ENCODE data around the gene LBH. TPM values are rescaled to one million over a fixed set of nuclear protein-coding genes. Genes with fewer than 3 reads are reported as not detected.

The LBH gene
- total and polyA plus RNA-seq, 2 experiments from 2014 or later: 17.5 to 30.3 TPM

- TF ChIP-seq, protein P1, sequence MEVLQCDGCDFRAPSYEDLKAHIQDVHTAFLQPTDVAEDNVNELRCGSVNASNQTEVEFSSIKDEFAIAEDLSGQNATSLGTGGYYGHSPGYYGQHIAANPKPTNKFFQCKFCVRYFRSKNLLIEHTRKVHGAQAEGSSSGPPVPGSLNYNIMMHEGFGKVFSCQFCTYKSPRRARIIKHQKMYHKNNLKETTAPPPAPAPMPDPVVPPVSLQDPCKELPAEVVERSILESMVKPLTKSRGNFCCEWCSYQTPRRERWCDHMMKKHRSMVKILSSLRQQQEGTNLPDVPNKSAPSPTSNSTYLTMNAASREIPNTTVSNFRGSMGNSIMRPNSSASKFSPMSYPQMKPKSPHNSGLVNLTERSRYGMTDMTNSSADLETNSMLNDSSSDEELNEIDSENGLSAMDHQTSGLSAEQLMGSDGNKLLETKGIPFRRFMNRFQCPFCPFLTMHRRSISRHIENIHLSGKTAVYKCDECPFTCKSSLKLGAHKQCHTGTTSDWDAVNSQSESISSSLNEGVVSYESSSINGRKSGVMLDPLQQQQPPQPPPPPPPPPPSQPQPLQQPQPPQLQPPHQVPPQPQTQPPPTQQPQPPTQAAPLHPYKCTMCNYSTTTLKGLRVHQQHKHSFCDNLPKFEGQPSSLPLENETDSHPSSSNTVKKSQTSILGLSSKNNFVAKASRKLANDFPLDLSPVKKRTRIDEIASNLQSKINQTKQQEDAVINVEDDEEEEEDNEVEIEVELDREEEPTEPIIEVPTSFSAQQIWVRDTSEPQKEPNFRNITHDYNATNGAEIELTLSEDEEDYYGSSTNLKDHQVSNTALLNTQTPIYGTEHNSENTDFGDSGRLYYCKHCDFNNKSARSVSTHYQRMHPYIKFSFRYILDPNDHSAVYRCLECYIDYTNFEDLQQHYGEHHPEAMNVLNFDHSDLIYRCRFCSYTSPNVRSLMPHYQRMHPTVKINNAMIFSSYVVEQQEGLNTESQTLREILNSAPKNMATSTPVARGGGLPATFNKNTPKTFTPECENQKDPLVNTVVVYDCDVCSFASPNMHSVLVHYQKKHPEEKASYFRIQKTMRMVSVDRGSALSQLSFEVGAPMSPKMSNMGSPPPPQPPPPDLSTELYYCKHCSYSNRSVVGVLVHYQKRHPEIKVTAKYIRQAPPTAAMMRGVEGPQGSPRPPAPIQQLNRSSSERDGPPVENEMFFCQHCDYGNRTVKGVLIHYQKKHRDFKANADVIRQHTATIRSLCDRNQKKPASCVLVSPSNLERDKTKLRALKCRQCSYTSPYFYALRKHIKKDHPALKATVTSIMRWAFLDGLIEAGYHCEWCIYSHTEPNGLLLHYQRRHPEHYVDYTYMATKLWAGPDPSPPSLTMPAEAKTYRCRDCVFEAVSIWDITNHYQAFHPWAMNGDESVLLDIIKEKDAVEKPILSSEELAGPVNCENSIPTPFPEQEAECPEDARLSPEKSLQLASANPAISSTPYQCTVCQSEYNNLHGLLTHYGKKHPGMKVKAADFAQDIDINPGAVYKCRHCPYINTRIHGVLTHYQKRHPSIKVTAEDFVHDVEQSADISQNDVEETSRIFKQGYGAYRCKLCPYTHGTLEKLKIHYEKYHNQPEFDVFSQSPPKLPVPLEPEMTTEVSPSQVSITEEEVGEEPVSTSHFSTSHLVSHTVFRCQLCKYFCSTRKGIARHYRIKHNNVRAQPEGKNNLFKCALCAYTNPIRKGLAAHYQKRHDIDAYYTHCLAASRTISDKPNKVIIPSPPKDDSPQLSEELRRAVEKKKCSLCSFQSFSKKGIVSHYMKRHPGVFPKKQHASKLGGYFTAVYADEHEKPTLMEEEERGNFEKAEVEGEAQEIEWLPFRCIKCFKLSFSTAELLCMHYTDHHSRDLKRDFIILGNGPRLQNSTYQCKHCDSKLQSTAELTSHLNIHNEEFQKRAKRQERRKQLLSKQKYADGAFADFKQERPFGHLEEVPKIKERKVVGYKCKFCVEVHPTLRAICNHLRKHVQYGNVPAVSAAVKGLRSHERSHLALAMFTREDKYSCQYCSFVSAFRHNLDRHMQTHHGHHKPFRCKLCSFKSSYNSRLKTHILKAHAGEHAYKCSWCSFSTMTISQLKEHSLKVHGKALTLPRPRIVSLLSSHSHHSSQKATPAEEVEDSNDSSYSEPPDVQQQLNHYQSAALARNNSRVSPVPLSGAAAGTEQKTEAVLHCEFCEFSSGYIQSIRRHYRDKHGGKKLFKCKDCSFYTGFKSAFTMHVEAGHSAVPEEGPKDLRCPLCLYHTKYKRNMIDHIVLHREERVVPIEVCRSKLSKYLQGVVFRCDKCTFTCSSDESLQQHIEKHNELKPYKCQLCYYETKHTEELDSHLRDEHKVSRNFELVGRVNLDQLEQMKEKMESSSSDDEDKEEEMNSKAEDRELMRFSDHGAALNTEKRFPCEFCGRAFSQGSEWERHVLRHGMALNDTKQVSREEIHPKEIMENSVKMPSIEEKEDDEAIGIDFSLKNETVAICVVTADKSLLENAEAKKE (CRISPR knock-in tag; IDR thresholded peaks at IDR 0.05): no peak
- no peak for TF ChIP-seq ZNF114 (CRISPR knock-in tag; IDR thresholded peaks at IDR 0.05)
These were observed 36.3 kb upstream of the LBH start (continued) for GRCh38 chr2:30195016-30195415.

GRCh38 chr2:30197570-30198192 lies 33.7 kb upstream of the LBH start:
- H3K4me1 ChIP-seq (ENCODE audit: insufficient read depth): no peaks in the 10 kb centered on the region
- Mint-ChIP-seq H3K27me3 (ENCODE audit: insufficient read depth, low read depth, poor library complexity) (no peaks in the 10 kb centered on the region), H3K36me3 (ENCODE audit: low read depth) (no peaks in the 10 kb centered on the region), H3K27ac (no peak overlapping the region), H3K4me3 (no peak overlapping the region), H3K9me3 (no peaks in the 10 kb centered on the region; the same call in 2 of the 3 replicates), H3K4me1 (peaks cover 4% of the 10 kb centered on the region; the same call in 2 of the 3 replicates)
- H3K9me2 ChIP-seq (ENCODE audit: insufficient read depth): 0 out of 2 replicates have a peak, but pooled peaks cover 5% of the 10 kb centered on the region
- H3K4me2 ChIP-seq: no peak overlapping the region
- H3K4me3 ChIP-seq: no peak overlapping the region
- TF ChIP-seq EZH2phosphoT487 (IDR thresholded peaks at IDR 0.05; ENCODE audit: unreplicated experiment): no peak
- TF ChIP-seq, protein P2, sequence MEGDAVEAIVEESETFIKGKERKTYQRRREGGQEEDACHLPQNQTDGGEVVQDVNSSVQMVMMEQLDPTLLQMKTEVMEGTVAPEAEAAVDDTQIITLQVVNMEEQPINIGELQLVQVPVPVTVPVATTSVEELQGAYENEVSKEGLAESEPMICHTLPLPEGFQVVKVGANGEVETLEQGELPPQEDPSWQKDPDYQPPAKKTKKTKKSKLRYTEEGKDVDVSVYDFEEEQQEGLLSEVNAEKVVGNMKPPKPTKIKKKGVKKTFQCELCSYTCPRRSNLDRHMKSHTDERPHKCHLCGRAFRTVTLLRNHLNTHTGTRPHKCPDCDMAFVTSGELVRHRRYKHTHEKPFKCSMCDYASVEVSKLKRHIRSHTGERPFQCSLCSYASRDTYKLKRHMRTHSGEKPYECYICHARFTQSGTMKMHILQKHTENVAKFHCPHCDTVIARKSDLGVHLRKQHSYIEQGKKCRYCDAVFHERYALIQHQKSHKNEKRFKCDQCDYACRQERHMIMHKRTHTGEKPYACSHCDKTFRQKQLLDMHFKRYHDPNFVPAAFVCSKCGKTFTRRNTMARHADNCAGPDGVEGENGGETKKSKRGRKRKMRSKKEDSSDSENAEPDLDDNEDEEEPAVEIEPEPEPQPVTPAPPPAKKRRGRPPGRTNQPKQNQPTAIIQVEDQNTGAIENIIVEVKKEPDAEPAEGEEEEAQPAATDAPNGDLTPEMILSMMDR (conservative IDR thresholded peaks at IDR 0.05; ENCODE audit: low read depth in 2 of 2): peak; percentile 31 to 52; a peak in 2 of 4 replicates
- peak; percentile 59 for ATAC-seq
- no peaks in the 10 kb centered on the region for H3K79me2 ChIP-seq (replicated peaks; ENCODE audit: insufficient read depth)
- no peaks in the 10 kb centered on the region for H3K36me3 ChIP-seq (ENCODE audit: insufficient read depth)
- peak; percentile 11 for DNase-seq (ENCODE audit: low spot score)
- no peak overlapping the region for H2AFZ ChIP-seq
- no peaks in the 10 kb centered on the region for H3K27me3 ChIP-seq (ENCODE audit: insufficient read depth)
- H4K20me1 ChIP-seq (replicated peaks; ENCODE audit: insufficient read depth): no peaks in the 10 kb centered on the region
- H3K27ac ChIP-seq (ENCODE audit: low read depth): no peak overlapping the region
- H3F3A ChIP-seq (replicated peaks; ENCODE audit: low read depth): no peaks in the 10 kb centered on the region
